Renal pelvis (tissue), 12 donors: ENCODE data around the gene FOXD1. TPM values are rescaled to one million over a fixed set of nuclear protein-coding genes. Genes with fewer than 3 reads are reported as not detected.
"Not testable (repeated sequence)": the region's sequence is repeated elsewhere in the genome, so short reads cannot be mapped to it uniquely, and the experiment has no call there.

Source experiments
- DNase-seq: peaks from one replicate; pipeline ENCODE4 v3.0.0-alpha.2; 2013
- long read RNA-seq, 16 experiments: transcript quantifications; one replicate each; lab custom pipeline, GENCODE V29; 2026
- polyA plus RNA-seq, 3 donors: library from polyadenylated mRNA; unstranded; fragments of 120-200 nt; gene quantifications; one replicate each; pipeline ENCODE4 v1.2.1, GENCODE V29; 2013; ENCODE audit not compliant: insufficient read length in 3 of 3

Gene FOXD1
- polyA plus RNA-seq, result 10 to 100 TPM in 2 of 3 donors, 1 to 10 TPM in 1; 7.1 to 16.3 (median 11.8) TPM
- long read RNA-seq, donor 1, transcript FOXD1-202 (1 exons, 2,272 nt), result major isoform, 7 of 7 reads
- long read RNA-seq, donor 1, partial matches to known transcripts, result 0 of 7 reads
- long read RNA-seq, donor 1, other reads (novel, unspliced or antisense), result 0 of 7 reads
- long read RNA-seq, donor 2, transcript FOXD1-202 (1 exons, 2,272 nt), result major isoform, 15 of 15 reads
- long read RNA-seq, donor 2, partial matches to known transcripts, result 0 of 15 reads
- long read RNA-seq, donor 2, other reads (novel, unspliced or antisense), result 0 of 15 reads
- long read RNA-seq, donor 3, transcript FOXD1-202 (1 exons, 2,272 nt), result major isoform, 24 of 25 reads
- long read RNA-seq, donor 3, partial matches to known transcripts, result 0 of 25 reads
- long read RNA-seq, donor 3, other reads (novel, unspliced or antisense), result 0 of 25 reads
- long read RNA-seq, donor 4, transcript FOXD1-202 (1 exons, 2,272 nt), result major isoform, 20 of 20 reads
- long read RNA-seq, donor 4, partial matches to known transcripts, result 0 of 20 reads
- long read RNA-seq, donor 4, other reads (novel, unspliced or antisense), result 0 of 20 reads
- long read RNA-seq, donor 5, transcript FOXD1-202 (1 exons, 2,272 nt), result major isoform, 11 of 11 reads
- long read RNA-seq, donor 5, partial matches to known transcripts, result 0 of 11 reads
- long read RNA-seq, donor 5, other reads (novel, unspliced or antisense), result 0 of 11 reads
- long read RNA-seq, donor 6, transcript FOXD1-202 (1 exons, 2,272 nt), result major isoform, 13 of 13 reads
- long read RNA-seq, donor 6, partial matches to known transcripts, result 0 of 13 reads
- long read RNA-seq, donor 6, other reads (novel, unspliced or antisense), result 0 of 13 reads
- long read RNA-seq, donor 7, transcript FOXD1-202 (1 exons, 2,272 nt), result major isoform, 34 of 34 reads
- long read RNA-seq, donor 7, partial matches to known transcripts, result 0 of 34 reads
- long read RNA-seq, donor 7, other reads (novel, unspliced or antisense), result 0 of 34 reads
- long read RNA-seq, donor 8, transcript FOXD1-202 (1 exons, 2,272 nt), result major isoform, 47 of 49 reads
- long read RNA-seq, donor 8, partial matches to known transcripts, result 0 of 49 reads
- long read RNA-seq, donor 8, other reads (novel, unspliced or antisense), result 0 of 49 reads
- long read RNA-seq, donor 9, transcript FOXD1-202 (1 exons, 2,272 nt), result major isoform, 20 of 21 reads
- long read RNA-seq, donor 9, partial matches to known transcripts, result 0 of 21 reads
- long read RNA-seq, donor 9, other reads (novel, unspliced or antisense), result 0 of 21 reads
- long read RNA-seq, donor 10, transcript FOXD1-202 (1 exons, 2,272 nt), result major isoform, 15 of 15 reads
- long read RNA-seq, donor 10, partial matches to known transcripts, result 0 of 15 reads
- long read RNA-seq, donor 10, other reads (novel, unspliced or antisense), result 0 of 15 reads
- long read RNA-seq, donor 11, transcript FOXD1-202 (1 exons, 2,272 nt), result major isoform, 12 of 12 reads
- long read RNA-seq, donor 11, partial matches to known transcripts, result 0 of 12 reads
- long read RNA-seq, donor 11, other reads (novel, unspliced or antisense), result 0 of 12 reads
- long read RNA-seq, donor 12, transcript FOXD1-202 (1 exons, 2,272 nt), result major isoform, 39 of 40 reads
- long read RNA-seq, donor 12, partial matches to known transcripts, result 0 of 40 reads
- long read RNA-seq, donor 12, other reads (novel, unspliced or antisense), result 0 of 40 reads
- long read RNA-seq, donor 13, transcript FOXD1-202 (1 exons, 2,272 nt), result major isoform, 19 of 20 reads
- long read RNA-seq, donor 13, partial matches to known transcripts, result 0 of 20 reads
- long read RNA-seq, donor 13, other reads (novel, unspliced or antisense), result 0 of 20 reads
- long read RNA-seq, donor 14, transcript FOXD1-202 (1 exons, 2,272 nt), result major isoform, 34 of 34 reads
- long read RNA-seq, donor 14, partial matches to known transcripts, result 0 of 34 reads
- long read RNA-seq, donor 14, other reads (novel, unspliced or antisense), result 0 of 34 reads
- long read RNA-seq, donor 15, transcript FOXD1-202 (1 exons, 2,272 nt), result major isoform, 13 of 13 reads
- long read RNA-seq, donor 15, partial matches to known transcripts, result 0 of 13 reads
- long read RNA-seq, donor 15, other reads (novel, unspliced or antisense), result 0 of 13 reads
- long read RNA-seq, donor 16, transcript FOXD1-202 (1 exons, 2,272 nt), result major isoform, 27 of 27 reads
- long read RNA-seq, donor 16, partial matches to known transcripts, result 0 of 27 reads
- long read RNA-seq, donor 16, other reads (novel, unspliced or antisense), result 0 of 27 reads

DNA sequence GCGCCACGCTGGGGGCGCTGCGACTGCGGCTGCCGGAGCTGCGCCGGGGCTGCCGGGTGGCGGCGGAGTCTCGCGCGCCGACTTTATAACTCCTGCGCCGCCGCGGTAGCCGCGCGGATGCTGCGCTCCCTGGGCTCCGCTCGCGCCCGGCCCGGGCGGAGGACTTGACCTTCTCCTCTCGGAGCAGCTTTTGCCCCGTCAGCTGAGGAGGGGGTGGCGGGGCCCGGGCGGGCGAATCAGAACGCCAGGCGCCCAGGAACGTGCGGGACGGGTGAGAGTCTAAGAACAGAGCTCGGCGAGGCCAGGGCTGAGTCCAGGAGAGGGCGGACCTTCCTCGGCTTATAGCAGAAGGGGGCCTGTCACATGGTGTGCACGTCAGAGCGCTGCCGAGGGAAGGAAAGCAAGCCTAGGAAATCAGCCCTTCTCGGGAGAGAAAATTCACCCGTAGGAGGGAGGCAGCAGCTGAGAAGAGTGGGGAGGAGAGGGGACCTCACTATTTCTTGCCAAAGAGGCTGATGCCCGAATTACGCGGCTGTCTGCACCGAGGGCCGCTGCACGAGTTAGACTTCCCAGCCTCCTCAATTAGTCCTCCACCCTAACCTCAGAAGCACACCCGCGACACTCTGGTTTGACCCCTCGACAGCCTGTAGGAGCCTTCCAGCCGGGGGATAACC is at the start of gene FOXD1:
Gene FOXD1, minus strand, starts transcription at position 315 of the 674 bp plus-strand sequence. CDS start 415 bp downstream, outside the sequence.
- peak; percentile 91 for DNase-seq

GRCh38 chr5:73497497-73498056 is 49.0 kb upstream of the FOXD1 start:
- DNase-seq, result no peak

DNA sequence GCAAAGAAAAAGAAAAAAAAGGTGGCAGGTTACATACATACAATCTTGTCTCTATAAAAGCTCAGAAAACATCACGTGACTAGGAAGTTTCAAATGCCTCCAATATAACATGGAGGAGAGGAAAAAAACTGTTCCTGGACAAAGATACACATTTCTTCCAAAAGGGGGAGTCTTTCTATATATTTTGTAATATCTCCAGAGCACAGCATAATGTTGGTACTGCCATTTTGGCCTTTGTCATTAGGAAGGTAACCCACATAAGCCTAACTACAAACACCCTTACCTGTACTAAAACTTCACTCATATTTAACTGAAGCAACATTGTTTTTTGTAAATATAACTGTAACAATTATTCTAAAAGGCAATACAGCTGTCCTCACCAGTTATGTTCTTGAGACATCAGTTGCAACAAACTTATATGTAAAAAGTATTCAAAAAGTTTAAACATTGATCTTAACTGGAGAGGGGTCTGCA is 48.4 kb upstream of the FOXD1 start:
- DNase-seq, result peak; percentile 76

- DNase-seq, result no peak
Observed at GRCh38 chr5:73495772-73496335, 47.3 kb upstream of the FOXD1 start.

- no peak for DNase-seq
Observed at GRCh38 chr5:73494721-73495120, 46.1 kb upstream of the FOXD1 start.

GRCh38 chr5:73493421-73493820 is 44.8 kb upstream of the FOXD1 start:
- DNase-seq, result no peak

DNA sequence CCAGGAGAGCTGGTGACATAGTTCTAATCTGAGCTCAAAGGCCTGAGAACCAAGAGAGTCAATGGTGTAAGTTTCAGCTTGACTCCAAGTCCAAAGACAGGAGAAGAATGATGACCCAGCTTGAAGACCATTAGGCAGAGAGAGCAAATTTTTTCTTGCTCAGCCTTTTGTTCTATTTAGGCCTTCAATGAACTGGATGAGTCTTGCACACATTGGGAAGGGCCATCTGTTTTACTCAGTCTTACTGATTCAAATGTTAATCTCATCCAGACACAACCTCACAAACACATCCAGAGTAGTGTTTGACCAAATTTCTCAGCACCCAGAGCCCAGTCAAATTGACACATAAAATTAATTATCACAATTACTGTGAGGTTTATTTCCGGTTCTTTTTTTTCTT is 42.6 kb upstream of the FOXD1 start:
- DNase-seq, result no peak

GRCh38 chr5:73490088-73490487 is 41.5 kb upstream of the FOXD1 start:
- DNase-seq, result no peak

GRCh38 chr5:73488806-73489205 is 40.2 kb upstream of the FOXD1 start:
- no peak for DNase-seq

DNA sequence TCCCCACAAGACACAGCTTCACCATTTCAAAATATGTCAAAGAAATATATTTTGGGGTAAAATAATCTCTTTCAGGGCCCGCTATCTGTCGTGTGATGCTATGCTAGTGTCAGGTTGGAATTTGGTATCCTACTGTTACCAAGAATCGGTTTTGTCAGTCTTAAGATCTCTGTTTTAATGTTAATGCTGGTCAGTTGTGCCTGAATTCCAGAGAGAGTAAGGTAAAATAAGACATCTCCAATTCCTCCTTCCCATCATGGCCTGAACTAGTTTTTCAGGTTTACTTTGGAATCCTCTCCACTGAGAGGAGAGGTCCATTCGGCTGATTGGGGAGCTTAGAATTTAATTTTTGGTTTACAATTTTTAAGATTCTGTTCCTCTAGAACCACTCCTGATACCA is 39.2 kb upstream of the FOXD1 start:
- no peak for DNase-seq

DNA sequence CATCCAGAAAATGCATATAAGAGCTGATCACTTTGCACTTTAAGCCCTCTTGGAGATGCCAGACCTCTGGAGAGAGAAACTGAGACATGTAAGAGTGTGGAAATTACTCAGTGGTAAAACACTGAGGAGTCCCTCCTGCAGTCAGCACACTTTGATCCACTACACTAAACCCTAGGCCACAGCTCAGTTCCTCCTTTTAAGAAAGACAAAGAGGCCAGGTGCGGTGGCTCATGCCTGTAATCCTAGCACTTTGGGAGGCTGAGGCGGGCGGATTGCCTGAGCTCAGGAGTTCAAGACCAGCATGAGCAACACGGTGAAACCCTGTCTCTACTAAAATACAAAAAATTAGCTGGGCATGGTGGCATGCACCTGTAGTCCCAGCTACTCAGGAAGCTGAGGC is 38.7 kb upstream of the FOXD1 start:
- DNase-seq, result not testable (repeated sequence)

DNA sequence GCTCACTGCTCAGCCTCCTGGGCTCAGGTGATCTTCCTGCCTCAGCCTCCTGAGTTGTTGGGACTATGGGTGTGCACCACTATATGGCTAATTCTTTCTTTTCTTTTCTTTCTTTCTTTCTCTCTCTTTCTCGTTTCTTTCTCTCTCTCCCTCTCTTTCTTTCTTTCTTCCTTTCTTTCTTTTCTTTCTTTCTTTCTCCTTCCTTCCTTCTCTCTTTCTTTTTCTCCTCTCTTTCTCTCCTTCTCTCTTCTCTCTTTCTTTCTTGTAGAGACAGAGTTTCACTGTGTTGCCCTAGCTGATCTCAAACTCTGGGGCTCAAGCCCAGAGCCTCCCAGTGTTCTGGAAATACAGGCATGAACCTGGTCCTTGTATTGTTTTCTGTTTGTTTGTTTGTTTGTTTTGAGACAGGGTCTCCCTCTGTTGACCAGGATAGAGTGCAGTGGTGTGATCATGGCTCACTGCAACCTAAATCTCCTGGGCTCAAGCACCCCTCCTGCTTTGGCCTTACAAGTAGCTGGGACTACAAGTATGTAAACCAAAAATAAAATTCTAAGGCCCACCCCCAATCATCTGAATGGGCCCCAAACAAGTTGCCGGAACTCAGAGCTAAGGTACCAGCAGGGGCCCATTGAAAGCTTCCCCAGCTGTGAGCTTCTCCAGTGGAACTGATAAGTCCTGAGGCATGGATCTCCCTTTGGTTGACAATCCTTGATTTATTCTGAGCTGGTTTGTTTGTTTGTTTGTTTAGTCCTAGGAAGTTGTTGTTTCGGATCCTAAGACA is 37.7 kb upstream of the FOXD1 start:
- no peak for DNase-seq

DNA sequence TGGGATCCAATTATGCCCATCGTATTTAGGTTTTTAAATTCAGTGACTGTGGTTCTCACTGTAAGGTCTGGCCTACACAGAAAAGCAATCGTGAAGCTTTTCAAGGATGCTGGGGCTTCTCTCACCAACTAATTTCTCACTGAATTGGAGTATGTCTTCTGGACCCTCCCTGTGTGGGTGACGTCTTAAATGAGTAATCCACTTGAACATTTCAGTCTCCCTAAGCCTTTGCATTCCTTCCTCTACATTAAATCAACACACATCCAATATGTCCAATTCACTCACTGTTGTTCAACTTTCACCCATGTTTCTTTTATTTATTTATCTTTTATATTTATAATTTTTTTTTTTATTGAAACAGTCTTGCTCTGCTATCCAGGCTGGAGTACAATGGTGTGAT is 37.1 kb upstream of the FOXD1 start:
- DNase-seq, result no peak

DNA sequence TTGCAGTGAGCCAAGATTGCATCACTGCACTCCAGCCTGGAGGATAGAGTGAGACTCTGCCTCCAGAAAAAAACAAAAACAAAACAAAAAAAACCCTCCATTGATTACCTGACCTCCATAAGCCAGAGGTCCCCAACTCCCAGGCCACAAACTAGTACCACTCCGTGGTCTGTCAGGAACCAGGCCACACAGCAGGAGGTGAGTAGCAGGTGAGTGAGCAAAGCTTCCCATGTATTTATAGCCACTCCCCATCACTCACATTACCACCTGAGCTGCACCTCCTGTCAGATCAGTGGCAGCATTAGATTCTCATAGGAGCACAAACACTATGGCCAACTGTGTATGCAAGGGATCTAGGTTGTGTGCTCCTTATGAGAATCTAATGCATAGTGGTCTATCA is 35.9 kb upstream of the FOXD1 start:
- DNase-seq, result no peak

DNA sequence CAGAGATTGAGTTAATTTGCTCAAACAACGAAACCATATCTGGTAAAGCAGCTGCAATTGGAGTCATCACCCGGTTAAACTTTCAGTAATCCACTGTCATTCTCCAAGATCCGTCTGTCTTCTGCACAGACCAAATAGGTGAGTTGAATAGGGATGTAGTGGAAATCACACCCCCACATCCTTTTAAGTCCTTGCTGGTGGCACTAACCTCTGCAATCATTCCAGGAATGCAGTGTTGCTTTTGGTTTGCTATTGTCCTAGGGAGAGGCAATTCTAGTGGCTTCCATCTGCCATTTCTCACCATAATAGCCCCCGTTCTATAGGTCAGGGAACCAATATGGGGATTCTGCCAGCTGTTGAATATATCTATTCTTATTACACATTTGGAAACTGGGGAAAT is 35.1 kb upstream of the FOXD1 start:
- DNase-seq, result no peak

DNA sequence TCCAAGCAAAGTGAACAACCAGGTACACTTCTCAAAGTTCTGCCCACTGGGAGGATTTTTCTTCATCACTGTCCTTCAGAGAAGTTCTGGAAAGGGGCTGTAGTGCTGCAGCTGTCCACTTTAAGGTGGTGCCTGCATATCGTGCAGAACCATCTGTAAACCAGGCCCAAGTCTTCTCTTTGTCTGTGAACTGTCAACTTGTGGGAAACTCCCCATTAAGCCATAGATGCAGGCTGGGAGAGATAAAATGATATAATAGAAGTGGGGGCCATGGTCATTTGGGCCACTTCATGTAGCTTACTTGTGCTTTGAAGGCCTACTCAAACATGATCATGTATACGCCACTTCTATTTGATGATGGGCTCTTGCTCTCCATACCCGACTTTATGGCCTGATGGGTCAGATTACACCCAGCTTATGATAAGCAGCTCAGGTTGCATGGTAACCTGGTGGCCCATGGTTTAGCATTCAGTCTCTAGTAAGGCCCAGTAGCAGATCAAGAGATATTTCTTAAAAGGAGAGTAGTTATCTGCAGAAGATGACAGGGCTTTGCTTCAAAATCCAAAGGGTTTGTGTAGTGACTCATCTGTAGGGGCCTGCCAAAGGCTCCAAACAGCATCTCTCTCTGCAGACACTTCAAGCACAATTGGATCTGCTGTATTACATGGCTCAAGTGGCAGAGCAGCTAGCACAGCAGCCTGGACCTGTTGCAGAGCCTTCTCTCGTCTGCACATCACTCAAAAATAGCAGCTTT is 34.0 kb upstream of the FOXD1 start:
- DNase-seq, result no peak

- no peak for DNase-seq
Observed at GRCh38 chr5:73480500-73480899, 31.9 kb upstream of the FOXD1 start.
